GM13976 (cell line): ENCODE data around the gene TM9SF4.

Experiments
- DNase-seq: peaks from one replicate; pipeline ENCODE4 v3.0.0; 2012; ENCODE audit warnings: low spot score
- in situ Hi-C: fragments of 300-500 bp; cut with MboI; formaldehyde crosslinking; loops from one replicate; pipeline ENCODE4 v1.12.0; 2022; ENCODE audit warnings: low sequenced_read_pairs, mixed read lengths, inconsistent platforms; ENCODE audit not compliant: unreplicated experiment
- TF ChIP-seq, protein P1 (sequence below): IDR thresholded peaks from 2 replicates; pipeline ENCODE4 v1.5.1; 2012; ENCODE audit warnings: borderline replicate concordance, mild to moderate bottlenecking; ENCODE audit not compliant: insufficient read depth; ENCODE audit errors: extremely low read depth, missing control alignments, control extremely low read depth

TM9SF4 gene

DNA sequence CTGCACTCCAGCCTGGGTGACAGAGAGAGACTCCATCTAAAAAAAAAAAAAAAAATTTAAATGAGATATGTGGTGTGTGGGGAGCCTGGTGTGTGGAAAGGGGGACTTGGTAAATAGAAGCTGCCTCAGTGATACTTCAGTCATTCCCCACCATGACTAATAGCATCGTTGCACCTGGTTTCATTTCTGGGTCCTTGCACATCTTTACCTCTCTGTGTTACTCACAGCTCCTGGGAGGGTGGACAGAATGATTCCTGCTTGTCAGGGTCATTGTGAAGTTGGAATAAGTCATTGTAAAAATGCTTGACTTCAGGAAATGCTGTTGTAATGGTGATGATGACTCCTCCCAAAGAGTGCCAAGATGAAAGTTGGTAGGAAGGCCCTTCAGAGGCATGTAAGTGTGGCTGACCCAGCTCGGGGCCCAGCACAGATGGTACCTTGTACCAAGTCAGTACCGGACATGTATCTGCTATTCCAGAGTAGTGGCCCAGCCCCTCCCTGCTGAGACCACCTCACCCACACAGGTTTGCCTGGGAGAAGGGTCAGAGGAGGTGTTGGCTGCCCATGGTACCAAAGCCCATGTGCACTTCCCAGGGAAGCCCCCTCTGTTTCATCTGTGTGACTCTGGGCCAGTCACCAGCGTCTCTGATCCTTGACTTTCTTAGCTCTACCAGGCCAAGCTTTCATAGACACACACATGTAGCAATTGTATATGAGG lies 49.6 kb downstream of the TM9SF4 start:
- no peak for DNase-seq
- in situ Hi-C loops = no loop called here

GRCh38 chr20:32159766-32160221 lies 50.3 kb downstream of the TM9SF4 start:
- TF ChIP-seq, protein P1, sequence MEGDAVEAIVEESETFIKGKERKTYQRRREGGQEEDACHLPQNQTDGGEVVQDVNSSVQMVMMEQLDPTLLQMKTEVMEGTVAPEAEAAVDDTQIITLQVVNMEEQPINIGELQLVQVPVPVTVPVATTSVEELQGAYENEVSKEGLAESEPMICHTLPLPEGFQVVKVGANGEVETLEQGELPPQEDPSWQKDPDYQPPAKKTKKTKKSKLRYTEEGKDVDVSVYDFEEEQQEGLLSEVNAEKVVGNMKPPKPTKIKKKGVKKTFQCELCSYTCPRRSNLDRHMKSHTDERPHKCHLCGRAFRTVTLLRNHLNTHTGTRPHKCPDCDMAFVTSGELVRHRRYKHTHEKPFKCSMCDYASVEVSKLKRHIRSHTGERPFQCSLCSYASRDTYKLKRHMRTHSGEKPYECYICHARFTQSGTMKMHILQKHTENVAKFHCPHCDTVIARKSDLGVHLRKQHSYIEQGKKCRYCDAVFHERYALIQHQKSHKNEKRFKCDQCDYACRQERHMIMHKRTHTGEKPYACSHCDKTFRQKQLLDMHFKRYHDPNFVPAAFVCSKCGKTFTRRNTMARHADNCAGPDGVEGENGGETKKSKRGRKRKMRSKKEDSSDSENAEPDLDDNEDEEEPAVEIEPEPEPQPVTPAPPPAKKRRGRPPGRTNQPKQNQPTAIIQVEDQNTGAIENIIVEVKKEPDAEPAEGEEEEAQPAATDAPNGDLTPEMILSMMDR = no peak
- DNase-seq = no peak
- in situ Hi-C loops = no loop called here

More for the DNA sequence above, 49.6 kb downstream of the TM9SF4 start:
- TF ChIP-seq, protein P1 = no peak

- TF ChIP-seq, protein P1 = no peak
- in situ Hi-C loops = no loop called here
- DNase-seq = no peak
These were observed 50.8 kb downstream of the TM9SF4 start for GRCh38 chr20:32160341-32160740.

- in situ Hi-C loops = no loop called here
- TF ChIP-seq, protein P1 = no peak
These were observed 52.8 kb downstream of the TM9SF4 start for GRCh38 chr20:32162351-32162750.

DNA sequence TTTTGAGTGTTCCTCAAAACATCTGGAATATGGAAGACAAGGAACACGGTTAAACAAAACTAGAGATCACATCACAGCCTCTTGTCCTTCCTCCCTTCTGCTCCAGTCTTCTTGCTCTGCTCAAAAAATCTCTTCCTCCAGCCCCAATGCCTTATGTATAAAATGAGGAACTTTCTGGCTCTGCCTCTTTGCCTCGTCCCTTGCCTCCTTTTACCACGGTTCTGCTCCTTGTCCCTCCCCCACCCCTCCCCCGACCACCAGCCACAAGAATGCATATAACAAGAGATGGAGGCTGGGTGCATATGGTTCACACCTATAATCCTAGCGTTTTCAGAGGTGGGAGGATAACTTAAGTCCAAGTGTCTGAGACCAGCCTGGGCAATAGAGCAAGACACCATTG lies 54.4 kb downstream of the TM9SF4 start:
- TF ChIP-seq, protein P1 = no peak
- no peak for DNase-seq
- in situ Hi-C loops = no loop called here

More at GRCh38 chr20:32162351-32162750, 52.8 kb downstream of the TM9SF4 start:
- no peak for DNase-seq

DNA sequence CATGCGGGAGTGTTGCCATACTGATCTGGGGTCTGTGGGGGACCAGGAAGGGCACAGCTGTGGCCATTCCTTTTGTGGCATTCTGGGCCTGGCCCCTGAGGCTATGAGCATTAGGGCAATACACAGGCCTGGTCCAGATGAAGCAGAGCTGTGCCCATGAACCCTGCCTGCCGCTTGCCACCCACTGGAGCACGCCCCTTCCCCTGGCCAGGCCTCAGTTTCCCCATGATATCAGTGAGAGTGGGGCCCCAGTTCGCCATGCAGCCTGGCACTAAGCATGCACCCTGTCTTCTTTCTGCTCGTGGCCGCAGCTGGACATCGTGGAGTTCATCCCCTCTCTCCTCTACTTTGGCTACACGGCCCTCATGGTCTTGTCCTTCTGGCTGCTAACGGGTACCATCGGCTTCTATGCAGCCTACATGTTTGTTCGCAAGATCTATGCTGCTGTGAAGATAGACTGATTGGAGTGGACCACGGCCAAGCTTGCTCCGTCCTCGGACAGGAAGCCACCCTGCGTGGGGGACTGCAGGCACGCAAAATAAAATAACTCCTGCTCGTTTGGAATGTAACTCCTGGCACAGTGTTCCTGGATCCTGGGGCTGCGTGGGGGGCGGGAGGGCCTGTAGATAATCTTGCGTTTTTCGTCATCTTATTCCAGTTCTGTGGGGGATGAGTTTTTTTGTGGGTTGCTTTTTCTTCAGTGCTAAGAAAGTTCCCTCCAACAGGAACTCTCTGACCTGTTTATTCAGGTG lies 55.6 kb downstream of the TM9SF4 start:
- in situ Hi-C loops = no loop called here
- TF ChIP-seq, protein P1 = no peak
- DNase-seq = no peak
